ENCODE results near the gene CRYBG3.
"Not testable (repeated sequence)": the region's sequence is repeated elsewhere in the genome, so short reads cannot be mapped to it uniquely, and the experiment has no call there.

Gene CRYBG3

DNA sequence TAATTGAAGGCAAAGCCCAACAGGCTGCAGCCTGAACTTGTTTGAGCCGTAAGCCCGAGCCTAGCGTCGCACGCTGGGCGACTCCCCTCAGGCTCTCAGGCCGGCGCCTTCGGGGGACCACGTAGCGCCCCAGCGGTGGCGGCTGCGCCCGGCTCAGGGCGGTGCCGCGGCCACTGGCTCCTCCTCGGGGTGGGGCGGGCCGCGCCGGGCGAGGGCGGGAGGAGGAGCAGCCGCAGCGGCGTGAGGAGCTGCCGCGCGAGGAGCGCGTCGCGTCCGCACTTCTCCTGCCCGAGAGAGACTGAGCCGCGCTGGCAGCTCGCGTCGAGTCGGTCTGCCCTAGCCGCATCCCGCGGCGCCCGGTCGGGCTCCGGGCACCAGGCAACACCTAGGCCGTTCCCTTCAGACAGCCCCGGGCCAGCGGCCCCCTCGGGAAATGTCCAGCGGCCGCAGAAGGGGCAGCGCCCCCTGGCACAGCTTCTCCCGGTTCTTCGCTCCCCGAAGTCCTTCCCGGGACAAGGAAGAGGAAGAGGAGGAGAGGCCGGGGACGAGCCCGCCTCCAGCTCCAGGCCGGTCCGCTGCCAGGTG, at the start of gene CRYBG3:
CRYBG3 (plus strand) TSS at position 238 of the 585 bp plus-strand sequence; CDS start at position 434, 196 bp downstream.
- peak; percentile 80 to 83 for DNase-seq

DNA sequence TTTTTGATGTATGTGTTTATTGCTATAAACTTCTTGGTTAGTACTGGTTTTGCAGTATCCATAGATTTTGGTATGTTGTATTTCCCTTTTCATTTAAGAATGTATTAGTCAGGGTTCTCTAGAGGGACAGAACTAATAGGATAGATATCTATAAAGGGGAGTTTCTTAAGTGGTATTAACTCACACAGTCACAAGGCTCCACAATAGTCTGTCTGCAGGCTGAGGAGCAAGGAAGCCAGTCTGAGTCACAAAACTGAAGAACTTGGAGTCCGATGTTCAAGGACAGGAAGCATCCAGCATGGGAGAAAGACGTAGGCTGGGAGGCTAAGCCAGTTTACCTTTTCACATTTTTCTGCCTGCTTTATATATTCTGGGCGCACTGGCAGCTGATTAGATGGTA, 48.9 kb upstream of the CRYBG3 start:
- DNase-seq, result no peak

DNA sequence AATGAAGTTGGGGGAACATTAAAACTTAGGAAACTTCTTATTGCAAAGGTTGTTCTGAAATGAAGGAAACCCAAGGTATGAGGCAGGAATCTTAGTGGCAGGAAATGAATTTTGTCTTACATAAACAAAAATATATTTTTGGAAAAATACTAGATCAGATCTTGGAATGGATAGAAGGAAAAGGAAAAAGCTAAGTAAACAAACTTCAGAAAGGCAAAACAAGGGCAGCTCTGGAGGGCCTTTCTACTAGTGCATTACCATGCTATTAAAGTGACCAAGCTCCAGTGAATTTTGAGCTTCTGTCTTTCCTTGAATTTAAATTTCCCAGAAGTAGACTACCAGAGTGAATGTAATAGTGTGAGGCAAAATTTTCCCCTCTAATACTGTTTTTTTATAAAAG, 43.7 kb upstream of the CRYBG3 start:
- no peak for DNase-seq

DNA sequence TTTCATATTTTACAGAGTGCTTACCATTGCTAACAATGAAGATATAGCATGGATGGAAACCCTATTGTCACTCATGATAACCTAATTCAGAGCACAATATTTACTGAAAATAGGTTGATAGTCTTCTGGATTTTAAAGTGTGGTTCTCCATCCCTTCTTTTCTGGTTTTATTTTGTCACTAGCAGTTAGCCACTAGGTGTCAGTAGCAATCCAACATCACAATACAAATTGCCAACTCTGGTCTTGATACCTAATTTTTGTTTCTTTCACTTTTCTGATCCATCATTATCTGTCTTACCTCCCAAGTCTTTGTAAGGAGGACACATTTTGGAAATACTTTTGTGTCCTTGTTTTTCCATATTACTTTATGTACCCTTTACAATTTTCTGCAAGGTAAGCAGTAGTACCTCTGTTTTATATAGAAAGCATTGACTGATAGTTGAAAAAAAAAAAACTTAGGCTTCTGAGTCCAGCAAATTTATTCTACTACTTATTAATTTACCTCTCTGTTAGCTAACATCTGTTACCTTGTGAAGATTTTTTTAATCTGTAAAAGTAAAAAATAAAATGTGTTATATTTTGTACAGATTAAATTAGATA, 28.3 kb upstream of the CRYBG3 start:
- peak in 1 of 2 donors; percentile 69 for DNase-seq

DNA sequence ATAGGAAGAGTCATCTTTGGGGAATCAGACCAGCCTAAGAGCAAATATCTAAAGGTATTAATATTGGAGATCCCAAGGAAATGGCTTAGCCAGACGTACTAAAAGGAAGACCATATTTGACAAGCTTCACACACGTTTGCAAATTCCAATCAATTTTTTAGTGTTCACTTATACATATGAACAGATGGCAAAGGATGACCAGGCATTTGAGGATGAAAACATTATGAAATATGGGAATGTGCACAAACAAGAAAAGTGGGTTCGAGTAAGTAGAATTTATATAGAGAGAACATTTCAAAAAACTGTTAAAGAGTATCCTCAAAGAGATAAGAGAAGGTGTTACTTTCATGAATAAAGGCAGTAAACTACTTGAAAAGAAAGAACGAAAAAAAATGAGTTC, 25.9 kb upstream of the CRYBG3 start:
- no peak for DNase-seq

DNA sequence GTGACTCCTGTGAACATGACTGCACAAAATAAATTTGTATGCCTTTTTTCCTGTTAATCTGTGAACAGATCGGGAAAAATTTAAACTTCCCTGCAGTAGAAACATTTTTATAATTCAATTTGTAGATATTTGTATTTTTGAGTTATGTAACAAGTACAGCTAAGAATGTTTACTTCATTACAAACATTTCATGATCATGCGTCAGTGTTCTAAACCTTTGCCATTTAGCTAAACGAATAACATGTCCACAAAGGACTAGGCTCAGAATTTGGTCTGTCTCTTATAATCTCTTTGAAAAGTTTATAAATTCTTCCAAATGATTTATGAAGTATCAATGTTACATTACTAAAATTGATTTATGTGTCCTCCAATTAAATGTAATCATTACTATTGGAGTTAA, 17.3 kb upstream of the CRYBG3 start:
- DNase-seq, result no peak

DNA sequence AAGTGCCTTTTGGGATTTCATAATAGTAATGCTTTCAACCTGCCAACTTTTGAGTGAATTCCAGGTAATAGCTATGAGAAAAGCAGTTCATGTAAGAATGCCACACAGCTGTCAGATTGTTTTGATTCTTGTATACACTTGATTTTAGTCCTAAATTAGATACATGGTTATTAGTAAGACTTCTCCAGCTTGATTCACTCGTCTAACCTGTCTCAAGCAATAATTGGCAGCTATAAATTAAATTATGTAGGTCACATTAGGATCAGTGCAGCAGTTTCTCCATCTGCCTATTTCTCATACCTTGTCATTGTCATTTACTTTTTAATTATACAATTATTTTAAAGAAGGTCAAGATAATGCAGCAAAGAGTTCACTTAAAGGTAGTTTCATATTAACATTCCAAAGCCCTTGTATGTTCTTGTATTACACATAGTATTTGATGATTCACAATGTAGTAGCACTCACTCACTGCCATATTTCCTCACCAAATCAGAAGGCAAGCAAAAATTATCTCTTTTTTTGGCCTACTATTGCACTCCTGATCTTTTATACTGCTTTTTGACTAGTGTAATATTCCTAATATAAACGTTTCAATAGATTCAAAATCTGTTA, 10.9 kb upstream of the CRYBG3 start:
- no peak for DNase-seq

DNA sequence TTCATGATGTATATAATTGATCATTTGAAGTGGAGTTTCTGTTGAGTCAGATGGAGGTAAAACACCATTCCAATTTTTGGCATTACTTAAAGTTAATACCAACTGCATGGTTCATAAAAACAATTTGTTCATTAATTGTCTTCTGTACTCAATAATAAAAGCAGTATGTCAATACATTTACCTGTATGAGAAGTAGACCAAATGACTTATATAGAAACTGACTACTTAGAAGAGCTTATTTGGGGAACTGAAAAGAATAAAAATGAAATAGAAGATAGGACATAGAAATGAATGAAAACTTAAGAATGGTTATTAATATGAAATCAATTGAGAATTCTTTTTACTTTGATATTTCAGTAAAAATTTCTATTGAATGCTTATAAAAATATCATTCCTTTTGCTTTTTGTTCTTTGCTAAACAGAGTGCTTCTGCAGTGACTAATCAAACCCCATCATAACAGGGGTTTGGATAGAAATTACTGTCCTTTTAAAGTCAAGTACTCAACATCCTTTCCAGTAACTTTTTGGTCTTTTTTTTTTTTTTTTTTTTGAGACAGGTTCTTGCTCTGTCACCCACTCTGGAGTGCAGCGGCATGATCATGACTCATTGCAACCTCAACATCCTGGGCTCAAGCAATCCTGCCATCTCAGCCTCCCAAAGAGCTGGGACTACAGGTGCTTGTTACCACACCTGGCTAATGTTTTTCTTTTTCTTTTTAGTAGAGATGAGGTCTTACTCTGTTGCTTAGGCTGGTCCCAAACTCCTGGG, 6.5 kb upstream of the CRYBG3 start:
- DNase-seq, result peak; percentile 7

DNA sequence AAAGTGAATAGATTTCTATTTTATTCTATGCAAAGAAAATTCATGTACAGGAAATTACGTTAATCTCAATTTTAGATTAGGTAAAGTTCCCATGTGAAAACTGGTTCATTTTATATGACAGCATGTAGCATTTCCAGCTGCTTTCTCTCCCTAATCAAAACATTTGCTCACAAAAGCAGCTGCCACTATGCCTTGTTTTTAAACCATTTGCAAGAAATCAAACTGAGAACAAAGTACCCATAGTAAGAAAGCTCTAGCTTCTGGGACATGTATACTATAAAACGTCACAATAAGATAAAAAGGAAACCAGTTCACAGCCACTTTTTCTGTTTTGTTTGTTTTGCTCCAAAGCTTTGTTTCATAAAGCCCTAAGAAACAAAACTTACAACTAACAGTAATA, 5.0 kb upstream of the CRYBG3 start:
- DNase-seq, result no peak

DNA sequence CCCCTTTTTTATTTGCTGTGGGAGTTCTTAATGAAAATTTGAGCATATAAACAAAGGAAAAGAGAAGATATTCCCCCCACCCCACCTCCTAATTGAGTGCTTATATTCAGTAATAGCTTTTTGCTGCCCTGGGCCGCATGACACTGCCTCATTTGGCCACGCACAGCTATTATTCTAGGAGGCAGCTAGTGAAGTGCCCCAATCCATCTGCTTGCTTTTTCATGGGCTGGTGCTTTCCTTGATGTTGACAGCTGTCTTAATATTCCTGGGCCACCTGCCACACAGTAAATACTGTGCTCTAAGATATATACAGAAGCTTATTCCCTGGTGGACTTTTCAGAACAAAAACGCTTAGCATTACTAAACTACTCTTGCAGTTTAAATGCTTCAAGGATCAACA, 3.8 kb upstream of the CRYBG3 start:
- no peak for DNase-seq

DNA sequence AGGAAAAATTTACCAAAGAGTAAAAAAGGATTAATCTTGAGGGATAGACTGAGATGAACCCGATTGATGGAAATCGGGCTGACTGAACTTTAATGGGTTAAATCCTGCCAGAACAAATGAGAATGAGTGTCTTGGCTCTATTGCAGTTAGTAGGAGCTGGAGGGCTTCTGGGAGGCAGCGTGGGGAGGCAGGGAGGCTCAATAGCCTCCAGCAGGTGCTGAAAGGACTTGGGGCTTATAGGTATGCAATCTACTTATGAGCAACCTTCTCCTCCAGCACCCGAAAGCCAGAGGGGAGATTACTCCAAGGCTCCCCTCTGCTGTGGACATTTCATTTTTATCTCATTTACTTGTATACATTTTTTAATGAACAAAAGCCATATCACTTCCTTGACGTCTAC, 1.0 kb upstream of the CRYBG3 start:
- no peak for DNase-seq

DNA sequence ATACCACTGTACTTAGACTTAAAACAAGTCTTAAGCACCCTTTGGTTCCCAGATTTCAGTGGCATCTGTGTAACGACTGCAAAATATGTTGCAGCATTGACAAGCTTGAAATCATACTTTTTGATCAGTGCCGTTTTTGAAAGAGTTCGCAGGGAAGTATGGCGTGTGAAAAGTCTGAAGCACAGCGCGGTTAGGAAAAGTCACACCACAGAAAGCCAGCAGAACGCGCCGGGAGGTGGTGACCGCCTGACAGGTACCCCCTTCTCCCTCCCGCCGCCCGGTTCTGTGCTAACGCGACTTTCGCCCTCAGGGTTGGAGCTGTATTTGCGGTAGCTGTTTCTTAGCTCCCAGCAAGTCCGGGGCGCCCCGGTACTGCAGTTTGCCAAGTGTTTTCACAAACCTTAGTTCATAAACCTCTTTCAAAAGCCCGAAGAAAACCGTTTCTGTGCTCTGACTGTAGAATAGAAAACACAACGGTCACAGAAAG, 481 bp upstream of the CRYBG3 start:
- DNase-seq, result no peak

DNA sequence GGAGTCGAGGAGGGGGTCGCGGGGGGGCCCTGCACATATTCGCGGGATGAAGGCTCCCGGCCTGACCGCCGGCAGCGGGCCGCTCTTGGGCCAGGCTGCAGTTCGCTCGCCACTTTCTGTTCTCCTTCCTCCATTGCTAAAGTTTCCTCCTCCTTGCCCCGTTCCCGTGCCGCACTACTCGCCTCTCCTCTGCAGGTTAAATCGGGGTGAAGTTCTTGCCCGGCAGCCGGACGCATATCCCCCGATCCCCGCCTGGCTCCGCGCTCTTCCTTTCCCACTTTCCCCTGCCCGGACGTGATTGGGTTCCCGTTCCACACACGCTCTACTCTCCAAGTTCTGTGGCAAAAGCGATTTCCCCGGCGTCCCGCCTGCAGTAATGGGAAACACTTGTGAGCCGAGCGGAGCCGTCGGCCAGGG, 556 bp downstream of the CRYBG3 start:
- DNase-seq, result peak; percentile 2 to 14

DNA sequence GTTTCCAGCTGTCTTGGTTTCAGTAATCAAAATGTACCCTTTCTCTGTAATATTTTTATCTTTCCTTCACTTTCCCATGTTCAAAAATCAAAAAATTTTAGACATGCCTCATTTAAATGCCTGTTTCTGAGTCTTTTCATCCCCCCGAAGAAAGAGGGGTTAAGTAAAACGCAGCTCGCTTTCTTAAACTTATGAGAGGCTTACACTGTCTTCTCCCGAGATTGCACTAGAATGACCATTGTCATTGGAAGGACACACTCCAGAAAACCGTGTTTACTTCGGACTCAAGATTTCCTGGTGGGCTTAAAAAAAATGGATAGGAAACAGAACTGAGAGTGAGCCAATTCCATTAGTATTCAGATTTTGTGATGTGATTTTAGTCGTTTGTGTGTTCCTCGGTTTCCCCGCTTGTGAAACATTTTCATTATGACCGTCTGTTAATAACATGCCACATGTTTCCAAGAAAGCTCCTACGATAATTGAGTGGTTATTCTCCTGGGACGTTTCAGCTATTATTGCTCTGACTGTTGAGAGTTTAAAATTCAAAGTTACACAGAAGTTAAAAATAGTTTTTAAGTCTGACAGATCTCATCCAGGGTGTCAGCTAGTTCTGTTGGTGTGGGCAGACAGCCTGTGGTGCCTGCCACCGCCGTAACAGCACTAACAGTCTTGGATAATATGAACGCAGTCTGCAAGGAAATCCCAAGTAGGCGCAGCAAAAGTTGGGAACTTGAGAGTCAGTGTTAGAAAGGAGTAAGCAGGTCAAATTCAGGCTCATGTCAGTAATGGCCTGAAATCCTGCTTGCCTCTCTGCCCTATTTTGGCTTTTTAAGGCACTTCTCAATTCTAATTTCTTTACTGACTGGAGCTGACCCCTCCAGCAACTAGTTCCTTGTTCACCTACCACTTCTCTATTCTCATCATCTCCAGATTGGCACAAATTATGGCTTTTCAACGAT, 1.5 kb downstream of the CRYBG3 start:
- DNase-seq, result no peak

DNA sequence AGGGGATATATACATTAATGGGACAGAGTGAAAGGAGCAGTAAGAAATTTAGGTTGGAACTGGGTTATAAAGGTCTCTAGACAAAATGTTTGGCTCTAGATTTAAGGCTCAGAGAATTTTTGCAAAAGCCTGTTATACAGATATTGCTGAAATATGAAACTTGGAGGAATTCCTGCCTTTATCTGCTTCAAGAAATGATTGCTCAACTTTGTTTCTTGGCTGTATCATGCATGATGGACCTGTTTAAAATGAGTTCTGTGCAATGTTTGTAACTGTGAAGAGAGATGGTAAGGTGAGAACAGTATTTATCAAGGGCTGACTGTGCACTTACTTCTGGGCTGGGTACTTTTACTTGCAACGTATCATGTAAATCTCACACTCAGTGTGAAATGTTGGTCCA, 3.3 kb downstream of the CRYBG3 start:
- no peak for DNase-seq

DNA sequence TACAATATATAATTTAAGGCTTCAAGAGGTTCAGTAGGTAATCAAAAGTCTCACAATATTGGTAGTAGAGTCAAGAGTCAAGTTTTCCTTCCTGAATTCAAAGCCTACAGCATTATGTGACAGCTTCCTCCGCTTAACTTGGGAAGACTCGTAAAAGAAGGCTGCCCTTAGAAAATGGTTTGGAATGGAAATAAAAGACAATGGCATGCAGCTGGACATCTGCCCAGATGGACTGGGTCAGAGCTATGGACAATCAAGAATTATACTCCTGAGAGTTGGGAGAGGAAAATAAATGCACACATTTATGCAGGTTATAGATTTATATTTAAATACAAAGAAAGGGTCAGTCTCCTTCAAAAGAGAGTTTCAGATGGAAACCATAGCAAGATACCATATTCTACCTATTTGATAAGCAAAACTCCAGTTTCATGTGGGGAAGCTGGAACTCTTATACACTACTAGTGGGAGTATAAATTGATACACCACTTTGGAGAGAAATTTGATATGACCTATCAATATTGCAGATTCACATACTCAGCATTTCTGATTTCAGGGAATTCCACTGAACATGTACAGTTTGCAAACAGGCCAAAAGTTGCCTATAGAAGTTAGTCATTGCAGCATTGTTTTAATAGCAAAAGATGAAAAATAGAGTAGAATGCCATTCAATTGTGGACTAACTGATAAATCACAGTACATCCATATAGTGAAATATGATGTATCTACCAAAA, 6.1 kb downstream of the CRYBG3 start:
- DNase-seq, result no peak

DNA sequence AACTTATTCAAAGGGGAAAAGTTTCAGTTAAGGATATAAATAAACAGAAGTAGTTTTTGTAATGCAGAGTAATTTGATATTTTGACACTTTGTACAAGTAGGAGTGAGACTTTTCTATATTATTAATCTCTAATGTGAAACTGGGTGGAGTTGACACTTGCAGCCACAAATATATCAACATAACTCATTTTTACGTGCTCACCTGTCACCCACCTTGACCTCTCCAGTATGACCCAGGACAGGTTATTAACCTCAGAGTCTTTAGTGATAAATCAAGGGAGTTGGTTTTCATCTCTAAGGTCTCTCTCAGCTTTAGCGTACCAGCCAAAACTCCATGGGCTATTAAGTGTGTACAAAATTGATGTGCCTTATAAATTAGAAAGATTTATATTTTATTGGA, 7.4 kb downstream of the CRYBG3 start:
- DNase-seq, result no peak

DNA sequence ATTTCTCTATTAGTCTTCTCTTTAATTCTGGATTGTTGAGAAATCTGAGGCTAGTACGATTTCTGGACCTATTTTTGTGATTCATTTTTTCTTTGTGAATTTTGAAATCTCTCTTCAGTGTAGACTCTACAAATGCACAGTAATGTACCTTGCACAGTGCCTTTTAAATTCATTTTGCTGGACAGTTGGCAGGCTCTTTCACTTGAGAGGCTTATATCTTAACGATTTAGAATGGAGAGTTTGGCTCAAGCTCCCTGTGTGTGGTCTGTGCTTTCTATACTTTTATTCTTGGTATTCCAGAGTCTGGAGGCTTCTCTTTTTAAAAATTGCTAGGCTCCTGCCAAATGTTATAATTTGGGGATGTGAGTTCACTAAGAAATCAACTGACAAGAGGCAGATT, 8.8 kb downstream of the CRYBG3 start:
- no peak for DNase-seq

DNA sequence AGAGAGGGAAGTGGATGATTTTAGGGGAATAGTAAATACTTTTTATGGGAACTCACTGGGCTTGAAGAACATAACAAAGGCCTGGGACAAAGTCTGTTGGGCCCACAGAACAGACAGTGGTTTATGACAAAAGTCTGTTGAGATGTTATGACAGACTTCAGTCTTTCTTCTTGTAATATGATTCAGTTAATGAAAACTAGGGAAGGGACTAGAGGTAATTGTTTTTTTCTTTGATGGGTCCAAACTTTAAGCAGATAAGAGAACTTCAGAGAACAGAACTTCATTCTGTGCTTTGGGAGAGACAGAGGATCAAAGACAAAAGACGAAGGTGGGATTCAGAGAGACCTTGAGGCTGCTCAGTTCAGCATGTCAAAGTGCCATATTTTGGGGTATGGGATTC, 9.3 kb downstream of the CRYBG3 start:
- DNase-seq, result no peak

DNA sequence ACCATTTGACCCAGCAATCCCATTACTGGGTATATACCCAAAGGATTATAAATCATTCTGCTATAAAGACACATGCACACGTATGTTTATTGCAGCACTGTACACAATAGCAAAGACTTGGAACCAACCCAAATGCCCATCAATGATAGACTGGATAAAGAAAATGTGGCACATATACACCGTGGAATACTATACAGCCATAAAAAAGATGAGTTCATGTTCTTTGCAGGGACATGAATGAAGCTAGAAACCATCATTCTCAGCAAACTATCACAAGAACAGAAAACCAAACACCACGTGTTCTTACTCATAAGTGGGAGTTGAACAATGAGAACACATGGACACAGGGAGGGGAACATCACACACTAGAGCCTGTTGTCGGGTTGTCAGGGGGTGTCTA, 11.4 kb downstream of the CRYBG3 start:
- not testable (repeated sequence) for DNase-seq

DNA sequence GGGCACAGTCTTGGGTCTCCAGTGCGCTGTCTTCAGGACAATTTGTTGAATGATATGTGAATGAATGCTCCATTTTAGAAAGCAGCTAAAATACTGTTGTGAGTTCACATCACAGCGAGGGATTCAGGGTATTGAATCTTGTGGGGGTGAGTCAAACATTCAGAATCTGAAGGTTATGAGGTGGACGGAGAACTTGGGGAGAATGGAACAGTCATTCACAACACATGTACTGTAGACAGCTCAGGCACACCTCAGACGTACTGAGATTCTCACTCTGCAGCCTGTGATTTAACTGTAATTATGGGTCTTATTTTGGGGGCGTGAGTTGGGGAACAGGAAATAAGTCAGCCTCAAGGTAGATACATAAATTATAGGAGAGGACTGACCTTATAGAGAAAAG, 13.9 kb downstream of the CRYBG3 start:
- DNase-seq, result no peak

DNA sequence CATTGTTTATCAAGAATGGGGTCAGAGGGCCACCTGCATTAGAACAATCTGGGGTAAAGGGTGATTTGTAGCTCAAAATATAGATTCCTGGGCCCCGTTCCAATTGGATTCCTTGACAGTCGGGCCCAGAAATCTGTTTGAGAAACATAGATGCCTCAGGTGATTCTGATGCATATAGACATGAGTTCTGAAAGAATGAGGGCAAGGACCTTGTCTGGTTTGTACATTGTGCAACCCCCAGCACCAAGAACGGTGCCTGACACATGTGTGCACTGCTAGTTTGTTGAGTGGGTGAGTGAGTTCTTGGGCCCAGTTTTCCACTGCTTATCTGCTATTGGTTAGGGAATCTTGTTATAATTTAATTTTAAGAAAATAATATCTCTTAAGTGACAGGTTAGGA, 16.6 kb downstream of the CRYBG3 start:
- DNase-seq, result no peak
